ENCODE results near the gene ATP6V0A1.

DNA sequence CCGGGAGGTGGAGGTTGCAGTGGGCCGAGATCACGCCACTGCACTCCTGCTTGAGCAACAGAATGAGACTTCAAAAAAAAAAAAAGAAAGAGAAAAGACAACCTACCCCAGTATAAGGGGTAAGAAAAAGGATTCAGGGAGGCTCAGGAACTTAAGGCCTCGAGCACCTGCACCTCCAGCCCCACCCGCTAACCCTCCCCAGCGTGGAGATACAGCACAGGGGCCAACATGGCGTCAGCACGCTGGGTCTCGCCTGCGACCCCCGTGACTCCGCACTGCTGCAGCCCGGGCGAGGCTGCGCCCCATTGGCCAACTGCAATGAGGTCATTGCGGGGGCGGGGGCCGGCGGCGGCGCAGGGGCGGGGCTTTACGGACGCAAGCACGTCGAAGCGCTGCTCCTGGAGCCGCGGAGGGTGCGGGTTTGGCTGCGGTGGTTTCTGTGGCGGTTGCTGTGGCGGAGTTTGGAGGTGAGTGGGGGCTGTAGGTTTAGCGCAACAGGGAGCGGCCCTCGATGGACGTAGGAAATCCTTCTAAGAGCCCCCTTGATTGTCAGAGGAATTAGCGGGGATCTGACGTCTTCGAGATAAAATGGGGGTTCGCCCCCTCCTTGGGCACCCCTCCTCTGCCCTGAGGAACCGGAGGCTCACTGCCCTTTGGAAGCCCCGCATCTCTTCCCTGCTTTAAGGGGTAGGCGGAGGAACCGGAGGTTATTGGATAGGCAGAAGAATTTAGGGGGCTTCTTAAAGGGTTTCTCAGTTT, at the start of gene ATP6V0A1:
- TF ChIP-seq POLR2A (IDR thresholded peaks at IDR 0.05; ENCODE audit: low read length) (peak; percentile 63), GATA1 (IDR thresholded peaks at IDR 0.05; ENCODE audit: low read depth, low read length) (no peak)

Data from erythroblast (primary cell).